B cell (primary cell): ENCODE data around the gene ACTC1.

Experiments used
- EZH2 ChIP-seq: IDR thresholded peaks from 2 replicates; pipeline ENCODE4 v1.6.1; 2012; ENCODE audit warnings: borderline replicate concordance, low read depth, mild to moderate bottlenecking, moderate library complexity, low read length; ENCODE audit not compliant: insufficient read depth, poor library complexity, severe bottlenecking
- TF ChIP-seq, protein P1 (sequence below): fragments of 200-600 bp; IDR thresholded peaks from one replicate; pipeline ENCODE4 v1.8.0; 2022; ENCODE audit warnings: antibody characterized with exemption, mild to moderate bottlenecking

DNA sequence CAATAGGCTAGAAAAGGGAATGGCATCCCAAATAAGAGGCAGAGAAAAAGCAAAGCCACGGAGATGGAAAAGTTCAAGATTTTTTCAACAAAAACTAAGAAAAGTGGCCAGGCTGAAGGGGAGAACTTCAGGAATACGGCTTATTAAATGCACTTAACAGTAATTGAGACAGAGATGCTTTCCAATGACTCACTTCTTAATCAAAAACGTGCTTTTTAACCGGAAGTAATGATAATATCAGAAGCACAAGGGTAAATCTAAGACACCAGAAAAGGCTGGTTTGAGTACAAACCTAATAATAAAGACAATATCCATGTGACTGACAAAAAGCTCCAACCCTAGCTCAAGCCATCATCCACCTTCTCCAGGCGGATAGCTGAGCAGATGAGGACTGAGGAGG lies 24.8 kb upstream of the ACTC1 start:
- no peak for TF ChIP-seq EZH2
- TF ChIP-seq, protein P1, sequence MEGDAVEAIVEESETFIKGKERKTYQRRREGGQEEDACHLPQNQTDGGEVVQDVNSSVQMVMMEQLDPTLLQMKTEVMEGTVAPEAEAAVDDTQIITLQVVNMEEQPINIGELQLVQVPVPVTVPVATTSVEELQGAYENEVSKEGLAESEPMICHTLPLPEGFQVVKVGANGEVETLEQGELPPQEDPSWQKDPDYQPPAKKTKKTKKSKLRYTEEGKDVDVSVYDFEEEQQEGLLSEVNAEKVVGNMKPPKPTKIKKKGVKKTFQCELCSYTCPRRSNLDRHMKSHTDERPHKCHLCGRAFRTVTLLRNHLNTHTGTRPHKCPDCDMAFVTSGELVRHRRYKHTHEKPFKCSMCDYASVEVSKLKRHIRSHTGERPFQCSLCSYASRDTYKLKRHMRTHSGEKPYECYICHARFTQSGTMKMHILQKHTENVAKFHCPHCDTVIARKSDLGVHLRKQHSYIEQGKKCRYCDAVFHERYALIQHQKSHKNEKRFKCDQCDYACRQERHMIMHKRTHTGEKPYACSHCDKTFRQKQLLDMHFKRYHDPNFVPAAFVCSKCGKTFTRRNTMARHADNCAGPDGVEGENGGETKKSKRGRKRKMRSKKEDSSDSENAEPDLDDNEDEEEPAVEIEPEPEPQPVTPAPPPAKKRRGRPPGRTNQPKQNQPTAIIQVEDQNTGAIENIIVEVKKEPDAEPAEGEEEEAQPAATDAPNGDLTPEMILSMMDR = no peak
